Gastroesophageal sphincter (tissue), 3 donors: Measurements from ENCODE around the gene MRPL46.

Experiments used
- CTCF ChIP-seq, 4 experiments: fragments of 200-600 bp in 2 of 4; fragments of 450-650 bp in 2 of 4; sonication (generic) in 1 of 4; IDR thresholded peaks; one replicate each; pipeline ENCODE4 v1.5.1; 2017 to 2019; ENCODE audit warnings: antibody characterized with exemption in 4 of 4, mild to moderate bottlenecking in 2 of 4, moderate library complexity in 2 of 4
- EP300 ChIP-seq: sonication (generic); formaldehyde crosslinking; IDR thresholded peaks from one replicate; pipeline ENCODE4 v1.6.1; 2017; ENCODE audit warnings: antibody characterized with exemption, mild to moderate bottlenecking
- POLR2A ChIP-seq, 2 donors: fragments of 450-650 bp; IDR thresholded peaks; one replicate each; pipeline ENCODE4 v1.6.1; 2017; ENCODE audit warnings: antibody characterized with exemption in 2 of 2, mild to moderate bottlenecking in 2 of 2, moderate library complexity in 1 of 2
- POLR2AphosphoS5 ChIP-seq: sonication (generic); formaldehyde crosslinking; IDR thresholded peaks from one replicate; pipeline ENCODE4 v1.6.1; 2017; ENCODE audit warnings: antibody characterized with exemption

- TF ChIP-seq CTCF (IDR thresholded peaks at IDR 0.05), result no peak
- no peak for TF ChIP-seq POLR2AphosphoS5
- TF ChIP-seq EP300, result no peak
- TF ChIP-seq POLR2A (IDR thresholded peaks at IDR 0.05), result no peak
These were observed 22.8 kb upstream of the MRPL46 start for GRCh38 chr15:88490036-88490435.
